PC-3 (cell line): Measurements from ENCODE around the gene MIPEP. TPM values are rescaled to one million over a fixed set of nuclear protein-coding genes. Genes with fewer than 3 reads are reported as not detected.

Experiments used
- ATAC-seq: fragments of 200-7000 bp; cut with Tn5 transposase; 2 replicates; pipeline ENCODE4 v1.9.1; 2020; ENCODE audit warnings: mild to moderate bottlenecking, moderate library complexity
- BruUV-seq: library from RNA; stranded (reverse); fragments of 400-500 nt; replicated peaks from 2 replicates; lab custom pipeline; 2021; lab: Mats Ljungman, UMichigan
- CTCF ChIA-PET: fragments of 300-600 bp; sonication (Branson Sonifier 250); formaldehyde crosslinking; loops from one replicate; lab custom pipeline; 2022; ENCODE audit warnings: antibody characterized with exemption; lab: Charles Lee
- POLR2A ChIA-PET: fragments of 300-600 bp; sonication (Branson Sonifier 250); formaldehyde crosslinking; loops from one replicate; lab custom pipeline; 2022; ENCODE audit warnings: antibody characterized with exemption; ENCODE audit not compliant: unreplicated experiment; lab: Charles Lee
- DNase-seq: peaks from one replicate; pipeline ENCODE4 v3.0.0-alpha.2; 2015
- H2AFZ ChIP-seq: fragments of 300-600 bp; sonication (generic); 2 replicates; pipeline ENCODE4 v1.6.0; 2016; ENCODE audit warnings: antibody characterized with exemption, low read length
- H3F3A ChIP-seq: fragments of 300-600 bp; sonication (generic); one replicate; pipeline ENCODE4 v1.6.0; 2017; ENCODE audit warnings: antibody characterized with exemption, low read length, control low read depth, mild to moderate bottlenecking; ENCODE audit not compliant: unreplicated experiment
- H3K27ac ChIP-seq: fragments of 300-600 bp; sonication (generic); 2 replicates; pipeline ENCODE4 v1.5.1; 2016; ENCODE audit warnings: mild to moderate bottlenecking, low read length
- H3K27me3 ChIP-seq: fragments of 300-600 bp; sonication (generic); 2 replicates; pipeline ENCODE4 v1.6.1; 2016; ENCODE audit warnings: low read length, mixed read lengths
- H3K36me3 ChIP-seq: fragments of 300-600 bp; sonication (generic); 2 replicates; pipeline ENCODE4 v1.6.1; 2016; ENCODE audit warnings: low read depth, mixed run types, low read length, mixed read lengths
- H3K4me1 ChIP-seq: fragments of 300-600 bp; sonication (generic); 2 replicates; pipeline ENCODE4 v1.5.1; 2016; ENCODE audit warnings: low read length; ENCODE audit not compliant: insufficient read depth
- H3K4me2 ChIP-seq: fragments of 300-600 bp; sonication (generic); 2 replicates; pipeline ENCODE4 v1.6.0; 2016; ENCODE audit warnings: low read length
- H3K4me3 ChIP-seq: fragments of 300-600 bp; sonication (generic); 2 replicates; pipeline ENCODE4 v1.5.1; 2016; ENCODE audit warnings: mild to moderate bottlenecking, low read length, mixed read lengths
- H3K79me2 ChIP-seq: fragments of 300-600 bp; sonication (generic); 2 replicates; pipeline ENCODE4 v1.6.1; 2017; ENCODE audit warnings: low read length, mixed read lengths
- H3K9ac ChIP-seq: fragments of 300-600 bp; sonication (generic); 2 replicates; pipeline ENCODE4 v1.6.0; 2016; ENCODE audit warnings: mild to moderate bottlenecking, low read length
- H3K9me2 ChIP-seq: fragments of 300-600 bp; sonication (generic); replicated peaks from 2 replicates; pipeline ENCODE4 v1.6.1; 2016; ENCODE audit warnings: mixed run types, low read length, mixed read lengths
- H3K9me3 ChIP-seq: fragments of 300-600 bp; sonication (generic); 2 replicates; pipeline ENCODE4 v1.6.1; 2016; ENCODE audit warnings: low read length, mixed read lengths
- H4K20me1 ChIP-seq: fragments of 300-600 bp; sonication (generic); 2 replicates; pipeline ENCODE4 v1.6.1; 2016; ENCODE audit warnings: low read length, mixed read lengths
- CTCF ChIP-seq: fragments of 300-600 bp; sonication (generic); conservative IDR thresholded peaks from 2 replicates; pipeline ENCODE4 v1.5.1; 2017; ENCODE audit warnings: antibody characterized with exemption, low read depth, mild to moderate bottlenecking, low read length
- EZH2 ChIP-seq: fragments of 300-600 bp; sonication (generic); IDR thresholded peaks from one replicate; pipeline ENCODE4 v1.6.1; 2017; ENCODE audit warnings: antibody characterized with exemption, mild to moderate bottlenecking, low read length; ENCODE audit not compliant: unreplicated experiment
- EZH2phosphoT487 ChIP-seq: fragments of 300-600 bp; sonication (generic); IDR thresholded peaks from 2 replicates; pipeline ENCODE4 v1.6.1; 2018; ENCODE audit warnings: mild to moderate bottlenecking, antibody characterized with exemption, low read length, borderline replicate concordance
- intact Hi-C: fragments of 100-400 bp; cut with micrococcal nuclease; formaldehyde crosslinking; loops from 2 replicates; pipeline ENCODE4 v1.9.0; 2023
- total RNA-seq: library from RNA; depleted of rRNA; stranded (reverse); fragments of >200 nt; gene quantifications from 2 replicates; pipeline ENCODE4 v1.2.3, GENCODE V29; 2014

The MIPEP gene
- total RNA-seq, 1 experiment from 2014 or later: 30.5 TPM

GRCh38 chr13:23758798-23759527 is 130.2 kb downstream of the MIPEP start:
- H3K4me3 ChIP-seq: no peak overlapping the region
- ATAC-seq (no peak), DNase-seq (no peak)
- peaks cover 15% of the 10 kb centered on the region for H3K4me1 ChIP-seq
- no peak overlapping the region for H3K27ac ChIP-seq
- H4K20me1 ChIP-seq: no peaks in the 10 kb centered on the region
- H3K27me3 ChIP-seq: no peaks in the 10 kb centered on the region
- no peaks in the 10 kb centered on the region for H3K79me2 ChIP-seq
- CTCF ChIA-PET: no interaction called here
- no peaks in the 10 kb centered on the region for H3K9me2 ChIP-seq
- no peak overlapping the region for H3K9ac ChIP-seq
- no peak for TF ChIP-seq EZH2phosphoT487
- no peak for TF ChIP-seq CTCF
- TF ChIP-seq EZH2: no peak
- BruUV-seq: no TSS peak
- H3K4me2 ChIP-seq: no peak overlapping the region
- peaks cover 4% of the 10 kb centered on the region for H3F3A ChIP-seq
- H3K9me3 ChIP-seq: no peaks in the 10 kb centered on the region
- no peak overlapping the region for H2AFZ ChIP-seq
- POLR2A ChIA-PET: no interaction called here
- intact Hi-C loops: no loop called here
- H3K36me3 ChIP-seq: no peaks in the 10 kb centered on the region

- no peak for TF ChIP-seq EZH2
- TF ChIP-seq EZH2phosphoT487: no peak
- TF ChIP-seq CTCF: no peak
- Histone ChIP-seq H3K9me3 (no peaks in the 10 kb centered on the region), H3K36me3 (no peaks in the 10 kb centered on the region), H3K79me2 (no peaks in the 10 kb centered on the region), H4K20me1 (no peaks in the 10 kb centered on the region), H2AFZ (no peak overlapping the region), H3K4me1 (peaks cover 52% of the 10 kb centered on the region), H3K9me2 (no peaks in the 10 kb centered on the region), H3K9ac (no peak overlapping the region), H3F3A (peaks cover 30% of the 10 kb centered on the region), H3K27ac (peak overlapping the region; percentile 100), H3K4me3 (no peak overlapping the region), H3K4me2 (no peak overlapping the region), H3K27me3 (no peaks in the 10 kb centered on the region)
- CTCF ChIA-PET: no interaction called here
- ATAC-seq (no peak), DNase-seq (no peak)
- BruUV-seq: no TSS peak
- POLR2A ChIA-PET: no interaction called here
- intact Hi-C loops: loop anchor here (5.0 kb wide), 1 partner anchor 38 kb away; no protein-coding TSS in a partner anchor
Observed at GRCh38 chr13:23754997-23755396, 134.2 kb downstream of the MIPEP start.

GRCh38 chr13:23754506-23754905 is 134.7 kb downstream of the MIPEP start:
- intact Hi-C loops: loop anchor here (5.0 kb wide), 1 partner anchor 37 kb away; no protein-coding TSS in a partner anchor
- Histone ChIP-seq H3F3A (peaks cover 30% of the 10 kb centered on the region), H2AFZ (no peak overlapping the region), H4K20me1 (no peaks in the 10 kb centered on the region), H3K9me2 (no peaks in the 10 kb centered on the region), H3K9ac (peak overlapping the region; percentile 49; the same call in 1 of the 2 replicates), H3K9me3 (no peaks in the 10 kb centered on the region), H3K4me1 (peaks cover 56% of the 10 kb centered on the region), H3K79me2 (no peaks in the 10 kb centered on the region), H3K36me3 (no peaks in the 10 kb centered on the region), H3K4me3 (no peak overlapping the region), H3K27ac (peak overlapping the region; percentile 100), H3K27me3 (no peaks in the 10 kb centered on the region), H3K4me2 (no peak overlapping the region)
- TF ChIP-seq CTCF: no peak
- no peak for TF ChIP-seq EZH2phosphoT487
- TF ChIP-seq EZH2: no peak
- no peak for ATAC-seq
- ChIA-PET CTCF (no interaction called here), POLR2A (no interaction called here)
- no peak for DNase-seq
- no TSS peak for BruUV-seq
